HEK293 (cell line): ENCODE results near the gene ZFYVE28.

Source experiments
- CTCF ChIA-PET: fragments of 350-600 bp; formaldehyde crosslinking; extraction: SDS; loops from one replicate; lab custom pipeline; 2021; ENCODE audit warnings: antibody characterized with exemption; lab: Yijun Ruan, JAX
- POLR2A ChIA-PET: fragments of 300-600 bp; formaldehyde crosslinking; extraction: SDS; loops from one replicate; lab custom pipeline; 2020; ENCODE audit warnings: antibody characterized with exemption, inconsistent platforms; lab: Yijun Ruan, JAX
- H3K27ac ChIP-seq: fragments of 200-500 bp; sonication (Bioruptor generic); 2 replicates; pipeline ENCODE4 v1.5.1; 2014; ENCODE audit warnings: low read depth, low read length, control low read depth, inconsistent platforms; ENCODE audit errors: extremely low read depth
- H3K36me3 ChIP-seq, 2 experiments: fragments of 200-500 bp in 1 of 2; sonication (Bioruptor generic) in 1 of 2; 1 replicate in 1 of 2; 2 replicates in 1 of 2; pipeline ENCODE4 v1.5.1; 2014 to 2017; ENCODE audit warnings: inconsistent platforms in 2 of 2, low read length in 2 of 2; ENCODE audit not compliant: control insufficient read depth in 2 of 2, insufficient read depth in 1 of 2
- H3K4me1 ChIP-seq: fragments of 200-500 bp; sonication (Bioruptor generic); 2 replicates; pipeline ENCODE4 v1.5.1; 2014; ENCODE audit warnings: mild to moderate bottlenecking, low read length, inconsistent platforms; ENCODE audit not compliant: control insufficient read depth, insufficient read depth
- H3K4me3 ChIP-seq: 2 replicates; pipeline ENCODE4 v1.5.1; 2011; ENCODE audit warnings: low read depth, mild to moderate bottlenecking, control low read depth, low read length, moderate library complexity
- H3K9me3 ChIP-seq: fragments of 200-500 bp; sonication (Bioruptor generic); 2 replicates; pipeline ENCODE4 v1.5.1; 2014; ENCODE audit warnings: low read depth, low read length, inconsistent platforms; ENCODE audit not compliant: control insufficient read depth, insufficient read depth
- AEBP2 ChIP-seq: fragments of 450-650 bp; formaldehyde crosslinking; IDR thresholded peaks from 2 replicates; pipeline ENCODE4 v1.5.1; 2016; ENCODE audit warnings: missing biosample characterization, missing genetic modification characterization, borderline replicate concordance
- GLIS1 ChIP-seq: fragments of 450-650 bp; formaldehyde crosslinking; IDR thresholded peaks from 2 replicates; pipeline ENCODE4 v1.5.1; 2016; ENCODE audit warnings: missing biosample characterization, missing genetic modification characterization
- KLF16 ChIP-seq: fragments of 450-650 bp; formaldehyde crosslinking; IDR thresholded peaks from 2 replicates; pipeline ENCODE4 v1.5.1; 2017; ENCODE audit warnings: missing biosample characterization, missing genetic modification characterization
- PATZ1 ChIP-seq: fragments of 450-650 bp; formaldehyde crosslinking; IDR thresholded peaks from 2 replicates; pipeline ENCODE4 v1.5.1; 2016; ENCODE audit warnings: missing biosample characterization, missing genetic modification characterization
- REST ChIP-seq: fragments of 450-650 bp; formaldehyde crosslinking; IDR thresholded peaks from 2 replicates; pipeline ENCODE4 v1.5.1; 2016; ENCODE audit warnings: missing biosample characterization, missing genetic modification characterization
- SETDB1 ChIP-seq: IDR thresholded peaks from one replicate; pipeline ENCODE4 v1.6.1; 2017; ENCODE audit warnings: mild to moderate bottlenecking, low read length, moderate library complexity, mixed read lengths; ENCODE audit not compliant: insufficient read length
- TCF7L2 ChIP-seq: IDR thresholded peaks from 2 replicates; pipeline ENCODE4 v1.6.1; 2011; ENCODE audit warnings: low read depth, mild to moderate bottlenecking, inconsistent platforms, low read length, moderate library complexity, borderline replicate concordance
- YY2 ChIP-seq: fragments of 450-650 bp; formaldehyde crosslinking; IDR thresholded peaks from 2 replicates; pipeline ENCODE4 v1.5.1; 2016; ENCODE audit warnings: missing biosample characterization, missing genetic modification characterization
- ZBTB48 ChIP-seq: fragments of 450-650 bp; formaldehyde crosslinking; IDR thresholded peaks from 2 replicates; pipeline ENCODE4 v1.5.1; 2016; ENCODE audit warnings: missing biosample characterization, missing genetic modification characterization
- ZFP41 ChIP-seq: fragments of 450-650 bp; formaldehyde crosslinking; IDR thresholded peaks from 2 replicates; pipeline ENCODE4 v1.5.1; 2016; ENCODE audit warnings: missing biosample characterization, missing genetic modification characterization, borderline replicate concordance
- ZIC2 ChIP-seq: fragments of 450-650 bp; formaldehyde crosslinking; IDR thresholded peaks from 2 replicates; pipeline ENCODE4 v1.5.1; 2016; ENCODE audit warnings: missing biosample characterization, missing genetic modification characterization
- ZNF132 ChIP-seq: fragments of 450-650 bp; formaldehyde crosslinking; IDR thresholded peaks from 2 replicates; pipeline ENCODE4 v1.5.1; 2017; ENCODE audit warnings: missing biosample characterization, missing genetic modification characterization, borderline replicate concordance
- ZNF133 ChIP-seq: fragments of 450-650 bp; formaldehyde crosslinking; IDR thresholded peaks from 2 replicates; pipeline ENCODE4 v1.5.1; 2016; ENCODE audit warnings: missing biosample characterization, missing genetic modification characterization
- ZNF140 ChIP-seq: fragments of 450-650 bp; formaldehyde crosslinking; IDR thresholded peaks from 2 replicates; pipeline ENCODE4 v1.5.1; 2016; ENCODE audit warnings: missing biosample characterization, missing genetic modification characterization
- ZNF223 ChIP-seq: fragments of 450-650 bp; formaldehyde crosslinking; IDR thresholded peaks from 2 replicates; pipeline ENCODE4 v1.5.1; 2016; ENCODE audit warnings: missing biosample characterization, missing genetic modification characterization
- ZNF274 ChIP-seq, 2 experiments: fragments of 200-500 bp in 1 of 2; fragments of 450-650 bp in 1 of 2; sonication (Bioruptor generic) in 1 of 2; formaldehyde crosslinking in 1 of 2; IDR thresholded peaks; 2 replicates each; pipeline versions ENCODE4 v1.5.1 to v1.6.1; 2014 to 2016; ENCODE audit warnings: borderline replicate concordance in 1 of 2, inconsistent platforms in 1 of 2, low read length in 1 of 2, missing biosample characterization in 1 of 2, missing genetic modification characterization in 1 of 2
- ZNF302 ChIP-seq: fragments of 450-650 bp; formaldehyde crosslinking; IDR thresholded peaks from 2 replicates; pipeline ENCODE4 v1.5.1; 2016; ENCODE audit warnings: missing biosample characterization, missing genetic modification characterization, low read depth
- ZNF366 ChIP-seq: fragments of 450-650 bp; formaldehyde crosslinking; conservative IDR thresholded peaks from 2 replicates; pipeline ENCODE4 v1.5.1; 2016; ENCODE audit warnings: missing biosample characterization, missing genetic modification characterization
- ZNF37A ChIP-seq: fragments of 450-650 bp; IDR thresholded peaks from 2 replicates; pipeline ENCODE4 v1.5.1; 2018; ENCODE audit warnings: missing biosample characterization, missing genetic modification characterization
- ZNF48 ChIP-seq: fragments of 450-650 bp; formaldehyde crosslinking; IDR thresholded peaks from 2 replicates; pipeline ENCODE4 v1.5.1; 2016; ENCODE audit warnings: missing biosample characterization, missing genetic modification characterization
- ZNF488 ChIP-seq: fragments of 450-650 bp; formaldehyde crosslinking; IDR thresholded peaks from 2 replicates; pipeline ENCODE4 v1.5.1; 2016; ENCODE audit warnings: missing biosample characterization, missing genetic modification characterization
- ZNF580 ChIP-seq: fragments of 450-650 bp; formaldehyde crosslinking; IDR thresholded peaks from 2 replicates; pipeline ENCODE4 v1.5.1; 2016; ENCODE audit warnings: missing biosample characterization, missing genetic modification characterization
- ZNF626 ChIP-seq: fragments of 450-650 bp; sonication (Bioruptor Pico); formaldehyde crosslinking; IDR thresholded peaks from 2 replicates; pipeline ENCODE4 v1.5.1; 2018; ENCODE audit warnings: missing biosample characterization, missing genetic modification characterization, inconsistent platforms
- ZNF76 ChIP-seq: fragments of 450-650 bp; formaldehyde crosslinking; IDR thresholded peaks from 2 replicates; pipeline ENCODE4; 2016; ENCODE audit warnings: low read depth, missing biosample characterization, missing genetic modification characterization, borderline replicate concordance
- ZNF776 ChIP-seq: fragments of 450-650 bp; formaldehyde crosslinking; IDR thresholded peaks from 2 replicates; pipeline ENCODE4 v1.5.0; 2017; ENCODE audit warnings: missing biosample characterization, missing genetic modification characterization, borderline replicate concordance
- ZNF830 ChIP-seq: fragments of 450-650 bp; IDR thresholded peaks from 2 replicates; pipeline ENCODE4 v1.5.0; 2018; ENCODE audit warnings: missing biosample characterization, missing genetic modification characterization, low read depth, mild to moderate bottlenecking, moderate library complexity
- ZSCAN23 ChIP-seq: fragments of 450-650 bp; formaldehyde crosslinking; IDR thresholded peaks from 2 replicates; pipeline ENCODE4 v1.5.1; 2016; ENCODE audit warnings: missing biosample characterization, missing genetic modification characterization

The ZFYVE28 gene

GRCh38 chr4:2284161-2284933 lies 134.1 kb downstream of the ZFYVE28 start:
- no peaks in the 10 kb centered on the region for H3K4me1 ChIP-seq
- ChIA-PET CTCF (no interaction called here), POLR2A (no interaction called here)
- no peak overlapping the region for H3K27ac ChIP-seq
- H3K36me3 ChIP-seq, result no peaks in the 10 kb centered on the region
- no peak overlapping the region for H3K4me3 ChIP-seq
- TF ChIP-seq ZNF302 (tag by site-specific recombination) (no peak), ZNF48 (tag by site-specific recombination) (no peak), AEBP2 (tag by site-specific recombination) (no peak), ZNF488 (no peak), ZNF626 (tag by site-specific recombination) (no peak), ZNF830 (tag by site-specific recombination) (no peak), ZNF37A (no peak), ZNF223 (tag by site-specific recombination) (no peak), YY2 (tag by site-specific recombination) (no peak), KLF16 (no peak), ZNF133 (tag by site-specific recombination) (no peak), ZNF580 (tag by site-specific recombination) (no peak), PATZ1 (tag by site-specific recombination) (no peak), ZNF76 (tag by site-specific recombination) (no peak), ZSCAN23 (tag by site-specific recombination) (no peak), ZIC2 (tag by site-specific recombination) (no peak), ZFP41 (tag by site-specific recombination) (no peak), ZBTB48 (tag by site-specific recombination) (no peak), GLIS1 (tag by site-specific recombination) (no peak)
- H3K9me3 ChIP-seq, result no peaks in the 10 kb centered on the region

GRCh38 chr4:2283199-2283711 lies 135.2 kb downstream of the ZFYVE28 start:
- POLR2A ChIA-PET, result no interaction called here
- H3K27ac ChIP-seq, result no peak overlapping the region
- CTCF ChIA-PET, result interaction anchor here (0.6 kb wide), 1 partner anchor 852 kb away, joined by 3 read pairs; no protein-coding TSS in a partner anchor
- no peaks in the 10 kb centered on the region for H3K36me3 ChIP-seq
- no peaks in the 10 kb centered on the region for H3K4me1 ChIP-seq
- no peak overlapping the region for H3K4me3 ChIP-seq
- H3K9me3 ChIP-seq, result no peaks in the 10 kb centered on the region
- TF ChIP-seq ZNF776 (tag by site-specific recombination) (no peak), ZNF366 (tag by site-specific recombination) (peak; percentile 90), SETDB1 (no peak), REST (no peak), ZNF830 (tag by site-specific recombination) (no peak), TCF7L2 (no peak), ZNF132 (tag by site-specific recombination) (no peak), ZNF274 (IDR thresholded peaks at IDR 0.05; ENCODE audit: low read length) (no peak), ZNF274 (tag by site-specific recombination; IDR thresholded peaks at IDR 0.05; ENCODE audit: borderline replicate concordance) (no peak), ZNF140 (tag by site-specific recombination) (no peak)
